GM12875 (cell line): Measurements from ENCODE around the gene IFFO2.

Experiments
- H3K4me3 ChIP-seq: one replicate; pipeline ENCODE4 v1.5.1; 2011; ENCODE audit warnings: low read depth, low read length, control low read depth
- CTCF ChIP-seq: IDR thresholded peaks from 2 replicates; pipeline ENCODE4 v1.5.1; 2011; ENCODE audit warnings: low read depth, mild to moderate bottlenecking, control low read depth, inconsistent platforms, low read length, moderate library complexity, borderline replicate concordance; ENCODE audit not compliant: insufficient read depth

IFFO2 gene

GRCh38 chr1:18936471-18936813 is 20.0 kb downstream of the IFFO2 start:
- no peak overlapping the region for H3K4me3 ChIP-seq
- TF ChIP-seq CTCF = no peak

- no peak for TF ChIP-seq CTCF
- no peak overlapping the region for H3K4me3 ChIP-seq
Measured at GRCh38 chr1:18934205-18935000, 22.1 kb downstream of the IFFO2 start.

GRCh38 chr1:18932879-18933278 is 23.6 kb downstream of the IFFO2 start:
- no peak for TF ChIP-seq CTCF
- H3K4me3 ChIP-seq = no peak overlapping the region

- no peak for TF ChIP-seq CTCF
- H3K4me3 ChIP-seq = no peak overlapping the region
Measured at GRCh38 chr1:18932387-18932786, 24.1 kb downstream of the IFFO2 start.

GRCh38 chr1:18931730-18932129 is 24.7 kb downstream of the IFFO2 start:
- no peak for TF ChIP-seq CTCF
- no peak overlapping the region for H3K4me3 ChIP-seq

- TF ChIP-seq CTCF = no peak
- no peak overlapping the region for H3K4me3 ChIP-seq
Measured at GRCh38 chr1:18929686-18930085, 26.8 kb downstream of the IFFO2 start.

GRCh38 chr1:18928985-18929384 is 27.5 kb downstream of the IFFO2 start:
- no peak for TF ChIP-seq CTCF
- H3K4me3 ChIP-seq = no peak overlapping the region
